G401.6 (cell line): Measurements from ENCODE around the gene HTRA3.

ENCODE experiments used
- FAIRE-seq: peaks from 2 replicates; lab custom pipeline; 2012; peaks lifted over from hg19 to GRCh38; lab: Jason Lieb, UNC

Gene HTRA3

GRCh38 chr4:8282134-8282641 is 12.6 kb downstream of the HTRA3 start:
- no peak for FAIRE-seq

DNA sequence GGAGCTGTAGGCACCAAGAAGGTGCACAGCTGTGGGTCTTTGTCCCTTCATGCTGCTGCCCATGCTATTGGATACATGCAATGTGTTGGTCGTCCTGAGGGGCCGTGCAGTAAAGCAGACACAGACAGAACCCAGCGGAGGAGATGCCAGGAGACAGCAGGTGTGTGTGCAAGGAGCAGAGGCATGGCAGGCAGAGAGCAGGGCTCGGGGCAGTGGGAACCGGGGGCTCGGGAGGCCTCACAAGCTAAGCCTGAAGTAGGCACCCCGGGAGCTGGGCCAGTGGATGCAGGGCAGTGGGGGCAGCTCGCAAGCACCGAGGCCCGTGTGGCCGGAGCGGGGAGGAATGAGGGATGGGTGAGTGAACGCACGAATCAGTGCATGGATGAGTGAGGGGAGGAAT is 13.2 kb downstream of the HTRA3 start:
- no peak for FAIRE-seq

DNA sequence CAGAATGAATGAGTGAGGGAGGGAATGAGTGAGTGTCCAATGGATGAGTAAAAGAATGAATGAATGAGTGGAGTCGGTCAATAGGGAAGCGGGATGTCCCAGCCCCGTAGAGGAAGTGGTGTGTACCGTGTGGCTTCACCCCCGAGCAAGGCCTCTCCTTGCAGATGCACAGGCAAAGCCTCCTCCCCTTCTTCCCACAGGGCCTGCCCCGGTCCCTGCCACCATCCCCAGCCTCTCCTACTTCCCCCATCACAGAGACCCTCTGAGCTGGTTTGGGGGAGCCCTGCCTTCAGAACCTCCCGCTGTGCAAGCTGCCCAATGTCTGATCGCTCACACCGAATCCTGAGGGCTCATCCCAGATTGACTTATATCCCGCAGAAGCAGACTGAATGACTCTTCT is 13.6 kb downstream of the HTRA3 start:
- FAIRE-seq: no peak

- no peak for FAIRE-seq
Observed at GRCh38 chr4:8283631-8284121, 14.1 kb downstream of the HTRA3 start.

- no peak for FAIRE-seq
Observed at GRCh38 chr4:8284391-8284790, 14.8 kb downstream of the HTRA3 start.

GRCh38 chr4:8285143-8285975 is 15.8 kb downstream of the HTRA3 start:
- FAIRE-seq: no peak

- FAIRE-seq: no peak
Observed at GRCh38 chr4:8285976-8286718, 16.6 kb downstream of the HTRA3 start.

GRCh38 chr4:8286719-8287342 is 17.3 kb downstream of the HTRA3 start:
- no peak for FAIRE-seq

- no peak for FAIRE-seq
Observed at GRCh38 chr4:8287343-8288280, 18.1 kb downstream of the HTRA3 start.

GRCh38 chr4:8289151-8289750 is 19.7 kb downstream of the HTRA3 start:
- FAIRE-seq: no peak

DNA sequence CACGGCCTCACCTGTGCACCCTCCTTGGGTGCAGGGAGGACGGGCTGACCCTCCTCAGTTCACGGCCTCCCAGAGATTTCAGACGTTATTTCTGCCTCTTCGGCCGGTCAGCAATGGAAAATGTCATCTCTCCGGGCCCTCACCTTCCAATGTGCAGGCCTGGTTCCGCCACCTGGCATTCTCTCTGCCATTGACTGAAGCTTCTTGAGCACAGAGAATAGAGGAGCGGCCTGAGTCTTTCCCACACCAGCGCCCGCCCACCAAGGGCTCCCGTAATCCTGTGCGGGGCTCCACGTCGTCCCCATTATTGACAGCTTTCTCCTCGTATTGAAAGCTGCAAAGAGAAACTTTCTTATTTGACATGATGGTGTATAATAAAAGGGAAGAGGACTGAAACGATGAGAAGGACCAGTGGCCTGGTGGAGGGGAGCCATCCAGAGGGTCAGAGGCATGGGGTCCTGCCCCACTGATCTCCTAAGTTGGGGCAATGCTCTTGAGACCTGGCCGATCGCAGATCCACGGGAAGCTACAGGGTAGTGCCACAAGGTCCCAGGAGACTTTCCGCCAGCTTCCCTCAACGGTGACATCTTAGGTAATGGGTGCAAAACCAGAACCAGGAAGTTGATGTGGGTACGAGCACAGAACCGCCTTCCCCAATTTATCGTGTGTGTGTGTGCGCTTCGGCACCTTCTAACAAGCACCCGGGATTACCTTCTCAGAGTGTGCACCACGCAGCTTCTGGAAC is 20.6 kb downstream of the HTRA3 start:
- no peak for FAIRE-seq

DNA sequence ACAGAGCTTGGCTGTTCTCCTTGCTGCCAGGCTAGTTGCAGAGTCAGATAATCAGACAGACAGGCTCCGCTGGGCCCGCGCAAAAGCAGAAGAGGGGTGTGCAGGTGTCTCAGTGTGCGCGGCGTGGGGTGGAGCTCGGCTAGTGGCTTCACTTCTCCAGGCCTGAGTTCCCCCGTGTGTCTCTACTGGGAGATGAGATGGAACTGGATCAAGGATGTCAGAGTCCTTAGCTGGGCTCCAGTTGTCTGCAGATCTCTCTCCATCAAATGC is 21.1 kb downstream of the HTRA3 start:
- FAIRE-seq: no peak

DNA sequence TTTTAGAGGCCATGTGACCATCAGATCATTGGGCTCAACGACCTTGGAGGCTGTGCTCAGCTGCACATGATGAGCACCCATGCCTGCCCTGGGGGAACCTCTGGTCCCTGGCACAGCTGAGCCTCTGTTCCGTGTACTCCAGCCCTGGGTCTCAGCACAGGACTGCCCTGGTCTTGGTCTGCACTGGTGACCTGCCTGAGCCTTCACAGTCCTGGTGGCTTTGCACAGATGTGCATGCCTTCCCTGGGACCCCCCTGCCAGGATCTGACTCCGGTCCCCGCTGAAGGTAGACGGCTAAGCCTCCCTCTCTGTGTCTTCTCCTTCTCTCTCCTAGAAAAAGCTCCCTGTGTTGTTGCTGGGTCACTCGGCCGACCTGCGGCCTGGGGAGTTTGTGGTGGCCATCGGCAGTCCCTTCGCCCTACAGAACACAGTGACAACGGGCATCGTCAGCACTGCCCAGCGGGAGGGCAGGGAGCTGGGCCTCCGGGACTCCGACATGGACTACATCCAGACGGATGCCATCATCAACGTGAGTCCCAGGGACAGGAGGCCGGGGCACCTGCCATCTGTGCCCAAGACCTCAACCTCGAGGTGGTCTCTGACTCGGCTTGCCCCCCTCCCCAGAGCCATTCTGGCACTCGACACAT is 21.6 kb downstream of the HTRA3 start:
- no peak for FAIRE-seq

DNA sequence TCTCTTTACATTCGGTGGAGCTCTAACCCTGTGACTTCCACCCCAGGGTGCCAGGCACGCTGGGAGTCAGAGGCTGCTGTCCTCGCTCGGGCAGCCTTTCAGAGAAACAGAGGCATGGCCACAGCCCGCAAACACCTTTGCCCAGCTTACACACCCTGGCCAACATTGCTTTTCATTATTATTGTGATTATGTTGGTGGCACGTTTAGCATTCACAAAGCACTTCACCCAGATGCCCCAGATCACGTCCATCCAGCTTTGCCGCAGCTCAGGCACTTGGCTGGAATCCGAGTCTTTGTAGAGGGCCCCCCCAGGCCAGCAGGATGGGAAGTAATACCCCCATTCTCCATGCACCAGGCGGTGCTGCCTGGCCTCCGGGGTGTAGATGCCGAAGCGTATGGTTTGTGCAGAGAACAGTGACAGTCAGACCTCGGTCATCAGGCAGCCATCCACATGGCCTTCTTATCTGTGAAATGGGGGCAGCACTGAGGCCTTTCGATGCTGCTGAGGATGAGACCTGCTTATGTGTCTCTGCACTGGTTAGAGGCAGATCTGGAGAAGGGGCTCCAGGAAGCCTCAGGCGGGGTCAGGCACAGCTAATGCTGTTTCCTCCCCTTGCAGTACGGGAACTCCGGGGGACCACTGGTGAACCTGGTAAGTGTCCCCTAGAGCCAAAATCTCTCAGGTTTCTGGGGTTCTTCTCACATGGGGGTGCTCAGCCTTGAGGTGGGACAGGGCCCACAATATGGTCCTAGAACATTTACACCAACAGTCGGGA is 22.3 kb downstream of the HTRA3 start:
- no peak for FAIRE-seq

- FAIRE-seq: no peak
Observed at GRCh38 chr4:8292478-8293107, 23.0 kb downstream of the HTRA3 start.

- no peak for FAIRE-seq
Observed at GRCh38 chr4:8293131-8293975, 23.8 kb downstream of the HTRA3 start.

DNA sequence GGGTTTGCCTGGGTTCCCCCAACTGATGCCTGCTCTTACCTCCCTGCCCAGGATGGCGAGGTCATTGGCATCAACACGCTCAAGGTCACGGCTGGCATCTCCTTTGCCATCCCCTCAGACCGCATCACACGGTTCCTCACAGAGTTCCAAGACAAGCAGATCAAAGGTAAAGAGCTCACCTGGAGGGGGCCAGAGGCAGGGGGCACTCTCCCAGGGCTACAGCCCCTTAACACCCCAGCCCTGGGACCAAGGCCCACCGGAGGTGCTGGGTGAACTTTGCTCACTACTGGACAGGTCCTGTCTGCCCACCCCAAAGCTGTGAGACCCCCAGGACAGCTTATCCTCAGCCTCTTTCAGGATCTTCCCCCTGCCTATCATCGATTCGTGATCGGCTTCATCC is 24.5 kb downstream of the HTRA3 start:
- FAIRE-seq: no peak

DNA sequence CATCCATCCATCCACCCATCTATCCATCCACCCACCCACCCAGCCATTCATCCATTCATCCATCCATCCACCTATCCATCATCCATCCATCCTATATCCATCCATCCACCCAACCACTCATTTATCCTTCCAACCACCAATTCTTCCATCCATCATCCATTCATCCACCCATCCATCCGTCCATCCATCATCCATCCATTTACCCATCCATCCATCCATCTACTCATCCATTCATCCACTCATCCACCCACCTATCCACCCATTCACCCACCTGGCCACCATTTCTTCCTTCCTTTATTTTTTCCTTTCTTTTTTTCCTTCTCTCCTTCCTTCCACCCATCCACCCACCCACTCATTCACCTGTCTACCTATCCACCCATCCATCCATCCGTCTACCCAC is 25.2 kb downstream of the HTRA3 start:
- FAIRE-seq: no peak
